Dedifferentiated amniotic fluid mesenchymal stem cell (primary cell): Measurements from ENCODE around the gene ZNF12.
"Not testable (repeated sequence)": the region's sequence is repeated elsewhere in the genome, so short reads cannot be mapped to it uniquely, and the experiment has no call there.

ENCODE experiments used
- DNase-seq: peaks from one replicate; pipeline ENCODE4 v3.0.0-alpha.2; 2016; ENCODE audit errors: extremely low spot score

Gene ZNF12

GRCh38 chr7:6691609-6692106 is 15.1 kb downstream of the ZNF12 start:
- no peak for DNase-seq

- DNase-seq: no peak
Measured at GRCh38 chr7:6691103-6691502, 15.6 kb downstream of the ZNF12 start.

DNA sequence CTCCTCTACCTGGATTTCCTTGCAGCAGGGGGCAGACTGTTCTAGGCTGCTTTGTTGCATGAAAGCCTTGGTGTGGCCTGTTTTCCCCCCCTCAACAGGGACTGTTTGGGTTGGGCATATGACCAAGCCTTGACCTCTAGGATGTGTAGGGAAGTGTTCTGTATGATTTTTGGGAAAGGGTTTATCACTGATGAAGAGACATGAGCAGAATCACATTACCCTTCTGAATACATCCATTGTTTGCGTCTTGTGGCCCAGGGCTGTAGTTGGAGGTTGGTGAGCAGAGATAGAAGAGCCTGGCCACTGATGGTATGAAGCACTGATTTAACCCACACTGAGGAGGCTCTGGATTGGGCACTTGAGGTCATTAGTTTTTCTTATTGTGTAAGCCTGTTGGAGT is 26.6 kb downstream of the ZNF12 start:
- no peak for DNase-seq

DNA sequence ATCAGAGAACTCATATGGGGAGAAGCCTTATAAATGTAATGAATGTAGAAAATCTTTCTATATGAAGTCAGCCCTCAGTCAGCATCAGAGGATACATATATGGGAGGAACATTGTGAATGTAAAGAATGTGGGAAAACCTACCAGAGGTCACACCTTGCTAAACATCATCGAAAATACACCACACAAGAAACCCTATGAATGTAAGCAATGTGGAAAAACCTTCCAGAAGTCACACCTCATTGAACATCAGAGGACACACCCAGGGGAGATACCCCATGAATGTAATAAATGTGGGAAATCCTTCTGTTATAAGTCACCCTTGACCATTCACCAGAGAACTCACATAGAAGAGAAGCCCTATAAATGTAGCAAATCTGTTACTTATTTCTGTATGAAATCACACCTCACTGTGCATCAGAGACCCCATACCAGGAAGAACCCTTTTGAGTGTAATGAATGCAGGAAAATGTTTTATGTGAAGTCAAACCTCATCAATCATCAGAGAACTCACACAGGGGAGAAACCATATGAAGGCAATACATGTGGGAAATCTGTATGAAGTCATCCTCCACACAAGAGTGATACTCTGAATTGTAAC is 30.8 kb downstream of the ZNF12 start:
- no peak for DNase-seq

- not testable (repeated sequence) for DNase-seq
Measured at GRCh38 chr7:6670851-6671250, 35.9 kb downstream of the ZNF12 start.

DNA sequence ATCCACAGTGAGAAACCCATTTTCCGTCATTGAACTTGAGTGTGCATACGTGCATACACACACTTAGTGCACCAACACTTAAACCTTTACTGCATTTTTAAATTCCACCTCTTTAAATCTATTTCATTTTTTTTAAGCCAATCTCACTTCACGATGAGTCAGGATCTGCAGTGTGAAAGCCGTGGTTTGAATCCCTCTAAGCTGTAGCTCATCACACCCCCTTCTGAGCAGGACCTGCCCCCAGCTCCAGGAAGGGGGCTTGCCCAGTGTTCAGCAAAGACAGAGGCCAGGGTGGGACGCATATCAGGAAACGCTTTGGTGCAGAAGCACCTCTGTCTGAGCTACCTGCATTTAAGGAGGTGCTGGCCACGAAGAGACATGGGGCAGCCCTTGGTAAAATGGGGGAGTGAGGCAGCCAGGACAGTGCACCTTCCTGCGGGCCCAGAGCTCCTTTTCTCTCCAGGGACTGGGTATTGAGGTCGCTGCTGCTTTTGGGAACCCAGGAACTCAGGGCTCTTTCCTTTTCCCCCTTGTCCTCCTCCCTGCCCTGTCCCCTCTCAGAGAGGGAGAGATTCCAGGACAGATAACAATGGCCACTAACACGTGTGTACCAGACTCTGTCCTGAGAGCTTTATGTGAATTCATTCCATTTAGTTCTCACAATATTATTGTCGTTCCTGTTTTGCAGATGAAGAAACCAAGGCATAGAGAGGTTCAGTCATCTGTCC is 48.0 kb downstream of the ZNF12 start:
- DNase-seq: no peak

DNA sequence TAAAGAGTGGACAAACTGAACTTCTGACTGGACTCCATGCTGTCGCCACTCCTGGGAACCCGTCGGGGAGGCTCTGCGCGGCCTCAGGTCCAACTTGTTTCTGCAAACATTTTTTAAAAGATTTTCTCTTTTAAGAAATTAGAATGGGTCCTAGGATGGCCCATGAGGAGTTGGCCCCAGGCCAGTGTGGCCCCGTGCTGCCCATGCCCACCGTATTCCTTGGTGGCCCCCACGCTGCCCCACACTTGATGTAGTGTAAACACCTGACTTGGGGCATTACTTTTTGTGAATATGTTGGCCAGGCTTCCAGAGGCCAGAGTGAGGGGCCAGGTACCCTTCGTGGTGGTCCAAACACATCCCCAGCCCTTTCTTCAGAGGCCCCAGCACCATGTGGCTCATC is 50.3 kb downstream of the ZNF12 start:
- no peak for DNase-seq

GRCh38 chr7:6655636-6656385 is 50.9 kb downstream of the ZNF12 start:
- no peak for DNase-seq

DNA sequence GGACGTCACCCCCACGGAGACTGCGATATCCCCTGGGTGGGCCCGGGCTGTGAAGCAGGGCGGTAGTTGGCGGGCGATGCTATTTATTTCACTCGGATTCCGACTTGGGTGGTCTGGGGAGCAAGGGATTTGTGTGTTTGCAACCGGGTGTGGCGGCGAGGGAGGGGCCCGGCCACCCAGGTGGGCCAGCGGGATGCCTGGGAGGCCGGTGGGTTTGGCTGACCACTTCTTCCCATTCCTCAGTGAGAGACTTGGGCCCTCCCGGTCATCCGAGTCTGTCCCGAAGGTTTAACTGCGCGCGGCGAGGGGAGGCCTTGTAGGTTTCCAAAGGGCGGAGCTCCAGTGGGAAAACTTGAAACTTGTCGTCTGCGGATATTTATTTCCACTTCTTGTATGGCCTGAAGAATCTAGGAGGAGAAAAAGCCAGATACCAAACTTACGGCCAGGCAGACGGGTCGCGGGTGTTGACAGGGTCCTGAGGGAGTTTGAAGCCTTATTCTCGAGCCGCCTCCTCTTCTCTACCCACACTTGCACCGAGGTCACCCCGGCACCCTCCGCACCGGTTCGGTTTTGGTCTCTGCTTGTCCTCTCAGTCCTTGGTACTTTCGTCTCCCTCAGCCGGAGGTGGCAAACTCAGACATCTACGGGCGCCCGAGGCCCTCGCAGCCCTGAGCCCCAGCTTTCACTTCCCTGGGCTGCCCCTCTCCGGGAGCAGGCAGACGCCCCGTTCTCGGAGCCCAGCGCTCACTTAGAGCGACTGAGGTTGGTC is 51.7 kb downstream of the ZNF12 start:
- no peak for DNase-seq

GRCh38 chr7:6654113-6654841 is 52.5 kb downstream of the ZNF12 start:
- no peak for DNase-seq

- no peak for DNase-seq
Measured at GRCh38 chr7:6653071-6654003, 53.4 kb downstream of the ZNF12 start.

GRCh38 chr7:6652446-6653011 is 54.2 kb downstream of the ZNF12 start:
- DNase-seq: no peak

DNA sequence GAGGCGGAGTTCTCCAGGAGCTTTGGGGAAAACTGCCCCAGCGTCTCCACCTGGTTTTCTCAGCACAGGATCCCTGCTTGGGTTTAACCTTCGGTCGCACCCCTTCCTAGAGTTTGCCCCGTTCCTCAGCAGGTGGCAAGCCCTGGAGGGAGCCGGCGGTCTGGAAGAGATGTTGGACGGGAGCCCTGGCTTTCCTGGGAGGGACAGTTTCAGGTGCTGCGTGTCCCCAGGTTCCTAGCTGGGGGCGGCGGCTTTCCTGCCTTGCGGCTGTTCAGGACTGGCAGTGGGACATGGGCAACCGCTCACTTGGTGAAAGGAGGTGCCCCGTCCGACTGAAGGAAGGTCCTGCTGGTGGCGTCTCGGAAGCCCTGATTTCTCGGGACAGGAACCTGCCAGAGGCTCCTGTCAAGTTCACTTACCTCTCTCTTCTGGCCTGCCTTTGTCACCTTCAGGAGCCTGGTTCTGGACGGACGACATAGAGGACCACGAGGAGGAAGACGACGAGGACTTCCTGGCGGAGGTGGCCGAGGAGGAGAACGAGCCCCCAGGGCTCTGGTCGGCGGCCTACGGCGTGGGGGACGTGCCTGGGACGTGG is 54.8 kb downstream of the ZNF12 start:
- no peak for DNase-seq

DNA sequence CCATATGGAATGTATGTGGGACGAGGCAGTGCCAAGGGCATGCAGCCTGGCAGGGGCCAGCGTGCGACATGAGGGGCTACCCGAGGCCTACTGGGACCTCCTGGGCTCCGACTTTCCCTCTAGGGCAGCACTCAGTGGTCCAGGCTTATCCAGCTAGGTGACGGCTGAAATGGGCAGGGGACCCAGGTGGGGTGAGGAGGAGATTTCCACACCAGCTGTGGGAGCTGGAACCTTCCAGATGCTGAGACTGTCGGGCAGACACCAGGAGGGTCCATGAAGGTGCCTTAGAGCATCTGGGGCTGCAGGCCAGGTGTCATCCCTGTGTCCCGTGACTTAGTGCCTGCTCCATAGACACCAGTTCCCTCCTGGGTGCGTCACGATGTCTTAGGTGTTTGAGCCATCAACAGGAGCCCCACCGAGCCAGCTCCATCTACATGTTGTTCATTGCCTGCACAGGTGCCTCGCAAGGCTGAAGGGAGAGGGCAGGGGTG is 56.2 kb downstream of the ZNF12 start:
- DNase-seq: no peak

GRCh38 chr7:6650086-6650485 is 56.7 kb downstream of the ZNF12 start:
- DNase-seq: no peak

DNA sequence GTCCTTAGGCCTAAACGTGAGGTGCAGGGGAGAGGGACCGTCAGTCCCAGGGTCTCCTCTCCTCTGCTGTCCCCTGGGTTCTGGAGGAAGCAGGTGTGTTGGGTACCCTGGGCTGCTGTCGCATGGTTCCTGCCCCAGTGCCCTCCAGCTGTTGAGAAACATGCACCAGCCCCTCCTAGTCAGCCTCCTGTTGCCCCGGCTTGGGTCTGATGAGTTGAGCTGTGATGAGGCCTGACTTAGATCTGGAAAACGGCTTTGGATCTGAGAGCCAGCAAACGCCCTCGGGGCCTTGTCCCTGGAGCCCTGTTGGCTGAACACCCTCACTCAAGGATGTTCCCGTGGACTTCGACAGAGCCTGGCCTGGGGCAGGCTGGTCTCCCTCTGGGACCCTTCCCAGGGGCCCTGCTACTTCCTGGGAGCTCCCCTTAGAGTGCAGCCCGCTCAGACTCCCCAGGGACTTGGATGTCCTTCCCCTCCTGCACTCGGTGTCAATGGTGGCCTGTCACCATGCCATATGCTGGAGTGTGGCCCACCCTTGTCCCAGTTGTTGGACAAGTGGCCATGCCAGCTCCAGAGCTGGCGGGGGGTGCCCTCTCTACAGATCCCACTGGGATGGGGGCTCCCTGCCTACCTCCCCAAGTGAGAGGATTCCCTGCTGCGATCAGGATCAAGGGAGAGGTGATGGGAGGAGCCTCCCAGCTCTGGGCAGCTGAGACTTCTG is 57.3 kb downstream of the ZNF12 start:
- no peak for DNase-seq

- DNase-seq: no peak
Measured at GRCh38 chr7:6648815-6649104, 58.0 kb downstream of the ZNF12 start.

- no peak for DNase-seq
Measured at GRCh38 chr7:6648066-6648814, 58.5 kb downstream of the ZNF12 start.
